Cardiac muscle cell (in vitro differentiated cells and primary cell): ENCODE data around the gene KTI12. TPM values are rescaled to one million over a fixed set of nuclear protein-coding genes. Genes with fewer than 3 reads are reported as not detected.

ENCODE experiments used
- DNase-seq, 2 donors: peaks; one replicate each; pipeline versions ENCODE4 v3.0.0 to v3.0.0-alpha.2; 2010 to 2017; ENCODE audit warnings: low read depth in 1 of 2, low spot score in 1 of 2
- H3K27ac ChIP-seq: fragments of 200-600 bp; sonication (generic); 2 replicates; pipeline ENCODE4 v1.5.1; 2016
- H3K27me3 ChIP-seq: fragments of 200-600 bp; sonication (generic); 2 replicates; pipeline ENCODE4 v1.6.0; 2016; ENCODE audit warnings: control low read depth
- H3K36me3 ChIP-seq: fragments of 200-600 bp; sonication (generic); 2 replicates; pipeline ENCODE4 v1.5.1; 2016; ENCODE audit warnings: control low read depth
- H3K4me1 ChIP-seq: fragments of 200-600 bp; sonication (generic); 2 replicates; pipeline ENCODE4 v1.8.1; 2017; ENCODE audit warnings: low read depth, mild to moderate bottlenecking, mixed run types
- H3K4me3 ChIP-seq: fragments of 200-600 bp; sonication (generic); 2 replicates; pipeline ENCODE4 v1.5.1; 2016; ENCODE audit warnings: mild to moderate bottlenecking
- H3K9me3 ChIP-seq: fragments of 200-600 bp; sonication (generic); 2 replicates; pipeline ENCODE4 v1.5.1; 2017; ENCODE audit warnings: low read depth, mild to moderate bottlenecking, control low read depth
- polyA plus RNA-seq: library from polyadenylated mRNA; unstranded; fragments of >200 nt; fragmentation: Nextera tagmentation; extraction: Ambion mirVana; gene quantifications from 2 replicates; pipeline ENCODE4 v1.2.1, GENCODE V29; 2016
- total RNA-seq: library from RNA; depleted of rRNA; stranded (reverse); fragments of >200 nt; gene quantifications from 2 replicates; pipeline ENCODE4 v1.2.3, GENCODE V29; 2016
- TF ChIP-seq, protein P1 (sequence below): IDR thresholded peaks from 2 replicates; pipeline ENCODE4 v1.5.1; 2012; ENCODE audit warnings: low read depth, mild to moderate bottlenecking, low read length

The KTI12 gene
- total and polyA plus RNA-seq, 2 experiments from 2014 or later = 6.6 to 11.9 TPM

DNA sequence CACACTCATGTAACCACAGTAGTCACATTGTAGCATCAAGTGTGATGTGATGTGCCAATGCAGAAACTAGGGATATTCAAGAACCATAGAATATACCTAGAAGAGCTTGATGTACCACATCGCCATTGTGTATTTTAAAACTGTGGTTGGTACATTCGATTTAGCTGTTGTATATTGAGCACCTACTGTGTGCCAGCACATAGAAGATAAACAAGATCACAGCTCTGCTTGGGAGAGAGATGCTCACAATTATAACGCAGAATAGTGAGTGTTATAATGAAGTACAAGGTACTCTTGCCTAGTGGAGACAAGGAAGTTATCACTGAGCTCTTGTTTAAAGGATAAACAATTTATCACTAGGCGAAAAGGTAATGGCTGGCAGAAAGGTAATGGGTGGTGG lies 27.2 kb upstream of the KTI12 start:
- no peak overlapping the region for H3K27ac ChIP-seq
- DNase-seq = no peak
- H3K9me3 ChIP-seq = no peaks in the 10 kb centered on the region
- H3K36me3 ChIP-seq = peaks cover 39% of the 10 kb centered on the region
- no peak overlapping the region for H3K4me3 ChIP-seq
- H3K27me3 ChIP-seq = no peaks in the 10 kb centered on the region
- TF ChIP-seq, protein P1, sequence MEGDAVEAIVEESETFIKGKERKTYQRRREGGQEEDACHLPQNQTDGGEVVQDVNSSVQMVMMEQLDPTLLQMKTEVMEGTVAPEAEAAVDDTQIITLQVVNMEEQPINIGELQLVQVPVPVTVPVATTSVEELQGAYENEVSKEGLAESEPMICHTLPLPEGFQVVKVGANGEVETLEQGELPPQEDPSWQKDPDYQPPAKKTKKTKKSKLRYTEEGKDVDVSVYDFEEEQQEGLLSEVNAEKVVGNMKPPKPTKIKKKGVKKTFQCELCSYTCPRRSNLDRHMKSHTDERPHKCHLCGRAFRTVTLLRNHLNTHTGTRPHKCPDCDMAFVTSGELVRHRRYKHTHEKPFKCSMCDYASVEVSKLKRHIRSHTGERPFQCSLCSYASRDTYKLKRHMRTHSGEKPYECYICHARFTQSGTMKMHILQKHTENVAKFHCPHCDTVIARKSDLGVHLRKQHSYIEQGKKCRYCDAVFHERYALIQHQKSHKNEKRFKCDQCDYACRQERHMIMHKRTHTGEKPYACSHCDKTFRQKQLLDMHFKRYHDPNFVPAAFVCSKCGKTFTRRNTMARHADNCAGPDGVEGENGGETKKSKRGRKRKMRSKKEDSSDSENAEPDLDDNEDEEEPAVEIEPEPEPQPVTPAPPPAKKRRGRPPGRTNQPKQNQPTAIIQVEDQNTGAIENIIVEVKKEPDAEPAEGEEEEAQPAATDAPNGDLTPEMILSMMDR = no peak
- no peaks in the 10 kb centered on the region for H3K4me1 ChIP-seq

DNA sequence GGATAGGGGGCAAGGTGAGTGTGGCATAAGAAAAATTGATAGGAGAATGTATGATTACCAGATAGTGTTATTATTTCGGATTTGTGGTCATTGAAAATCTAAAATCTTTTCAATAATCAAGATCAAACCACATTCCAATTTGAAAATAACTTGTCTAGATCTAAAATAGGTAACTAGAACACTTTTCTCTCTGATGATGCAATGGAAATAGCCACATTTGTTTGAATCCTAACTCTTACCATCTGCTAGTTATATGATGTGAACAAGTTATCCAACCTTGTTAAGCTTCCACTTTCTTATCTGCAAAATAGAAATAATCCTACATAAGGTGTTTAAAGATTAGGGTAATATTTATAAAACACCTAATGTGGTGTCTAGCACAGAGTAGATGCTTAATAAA lies 26.3 kb upstream of the KTI12 start:
- no peaks in the 10 kb centered on the region for H3K27me3 ChIP-seq
- H3K27ac ChIP-seq = no peak overlapping the region
- no peaks in the 10 kb centered on the region for H3K4me1 ChIP-seq
- H3K36me3 ChIP-seq = peaks cover 32% of the 10 kb centered on the region
- no peak for DNase-seq
- no peak overlapping the region for H3K4me3 ChIP-seq
- H3K9me3 ChIP-seq = no peaks in the 10 kb centered on the region
- TF ChIP-seq, protein P1 = no peak

DNA sequence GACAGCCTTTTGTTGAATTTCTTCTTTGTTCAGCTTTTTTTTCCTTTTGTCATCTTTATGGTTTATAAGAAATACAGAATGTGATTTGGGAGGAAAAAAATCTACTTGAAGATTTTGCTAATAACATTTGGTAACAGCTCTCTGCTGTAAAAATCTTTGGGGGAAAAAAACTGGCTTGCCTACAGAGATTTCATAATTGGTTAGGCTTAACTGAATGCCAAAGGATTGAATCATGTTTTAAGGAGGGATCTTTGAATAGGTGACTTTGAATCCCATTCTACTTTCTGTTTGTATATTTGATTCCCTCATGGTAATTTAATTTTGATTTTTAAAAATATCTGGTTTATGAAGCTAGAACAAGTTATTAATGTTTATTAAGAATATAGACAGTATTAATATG lies 25.7 kb upstream of the KTI12 start:
- Histone ChIP-seq H3K27ac (no peak overlapping the region), H3K27me3 (no peaks in the 10 kb centered on the region), H3K9me3 (no peaks in the 10 kb centered on the region), H3K4me1 (peaks cover 1% of the 10 kb centered on the region), H3K4me3 (no peak overlapping the region), H3K36me3 (peaks cover 26% of the 10 kb centered on the region)
- TF ChIP-seq, protein P1 = no peak
- DNase-seq = peak in 1 of 2 donors; percentile 70

DNA sequence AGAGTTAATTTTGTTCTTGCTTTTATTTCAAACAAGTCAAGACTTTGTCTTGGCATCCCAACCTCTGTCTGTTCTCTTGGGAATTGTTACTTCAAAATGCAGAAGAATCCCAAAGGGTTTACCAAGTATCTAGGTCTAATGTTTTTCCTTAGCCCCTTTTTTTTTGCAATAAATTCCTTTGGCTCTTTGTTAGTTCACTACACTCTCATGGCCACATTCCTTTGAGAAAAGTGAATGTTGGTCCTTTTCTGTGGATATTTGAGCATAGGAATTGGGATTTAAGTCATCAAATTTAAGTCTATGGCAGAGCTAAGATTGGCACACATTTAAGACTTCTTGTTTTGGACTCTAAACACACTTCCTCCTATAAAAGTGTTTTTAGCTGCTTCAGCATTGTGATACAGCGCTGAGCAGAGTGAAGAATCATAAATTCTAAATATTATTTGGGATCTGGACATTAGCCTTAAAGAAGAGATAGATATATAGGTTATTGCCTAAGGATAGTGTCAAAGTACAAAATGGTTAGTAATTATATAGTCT lies 24.3 kb upstream of the KTI12 start:
- no peaks in the 10 kb centered on the region for H3K27me3 ChIP-seq
- H3K36me3 ChIP-seq = peaks cover 12% of the 10 kb centered on the region
- peak in 1 of 2 donors; percentile 11 for DNase-seq
- no peaks in the 10 kb centered on the region for H3K9me3 ChIP-seq
- H3K4me3 ChIP-seq = peak overlapping the region; percentile 82
- H3K4me1 ChIP-seq = peaks cover 7% of the 10 kb centered on the region
- TF ChIP-seq, protein P1 = no peak
- no peak overlapping the region for H3K27ac ChIP-seq

DNA sequence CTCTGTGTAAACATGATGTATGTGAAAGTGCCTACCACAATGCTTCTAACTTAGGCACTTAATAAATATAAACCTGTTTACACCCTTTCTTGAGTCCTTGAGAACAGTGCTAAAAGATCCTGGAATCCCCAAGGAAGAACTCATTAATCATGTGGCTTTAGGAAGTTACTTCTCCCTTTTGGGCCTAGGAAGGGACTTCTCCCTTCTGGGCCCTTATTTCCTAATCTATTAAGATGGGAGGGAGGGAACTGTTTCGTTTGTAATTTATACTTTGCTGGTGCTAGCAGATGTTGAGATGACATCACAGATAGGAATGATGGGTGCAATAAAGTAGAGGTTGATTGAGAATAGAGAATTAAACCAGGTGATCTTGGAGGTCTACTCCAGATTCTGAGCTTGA lies 23.6 kb upstream of the KTI12 start:
- Histone ChIP-seq H3K4me3 (peak overlapping the region; percentile 82), H3K27ac (peak overlapping the region; percentile 74), H3K4me1 (peaks cover 7% of the 10 kb centered on the region), H3K27me3 (no peaks in the 10 kb centered on the region), H3K36me3 (peaks cover 10% of the 10 kb centered on the region), H3K9me3 (no peaks in the 10 kb centered on the region)
- TF ChIP-seq, protein P1 = no peak
- no peak for DNase-seq

DNA sequence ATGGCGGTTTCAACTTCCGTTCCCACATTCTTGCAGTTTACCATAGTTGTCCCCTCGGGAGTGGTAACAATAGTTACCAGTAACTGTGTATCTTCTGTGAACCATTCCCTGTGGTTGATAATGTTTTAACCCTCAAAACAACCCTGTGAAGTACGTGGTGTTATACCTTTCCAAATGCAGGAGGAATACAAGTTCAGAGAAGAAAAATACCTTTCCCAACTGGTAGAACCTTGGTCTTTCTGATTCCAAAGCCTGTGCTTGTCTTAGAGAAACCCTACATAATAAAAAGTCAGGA lies 23.3 kb upstream of the KTI12 start:
- peaks cover 7% of the 10 kb centered on the region for H3K4me1 ChIP-seq
- TF ChIP-seq, protein P1 = no peak
- peaks cover 10% of the 10 kb centered on the region for H3K36me3 ChIP-seq
- H3K27me3 ChIP-seq = no peaks in the 10 kb centered on the region
- peak overlapping the region; percentile 74 for H3K27ac ChIP-seq
- no peaks in the 10 kb centered on the region for H3K9me3 ChIP-seq
- DNase-seq = peak in 1 of 2 donors; percentile 80
- H3K4me3 ChIP-seq = peak overlapping the region; percentile 82
